ENCODE measurements around the gene ATF3. TPM values are rescaled to one million over a fixed set of nuclear protein-coding genes. Genes with fewer than 3 reads are reported as not detected.

The ATF3 gene
- total RNA-seq, 2 experiments from 2014 or later = 10.4 to 12.7 TPM

DNA sequence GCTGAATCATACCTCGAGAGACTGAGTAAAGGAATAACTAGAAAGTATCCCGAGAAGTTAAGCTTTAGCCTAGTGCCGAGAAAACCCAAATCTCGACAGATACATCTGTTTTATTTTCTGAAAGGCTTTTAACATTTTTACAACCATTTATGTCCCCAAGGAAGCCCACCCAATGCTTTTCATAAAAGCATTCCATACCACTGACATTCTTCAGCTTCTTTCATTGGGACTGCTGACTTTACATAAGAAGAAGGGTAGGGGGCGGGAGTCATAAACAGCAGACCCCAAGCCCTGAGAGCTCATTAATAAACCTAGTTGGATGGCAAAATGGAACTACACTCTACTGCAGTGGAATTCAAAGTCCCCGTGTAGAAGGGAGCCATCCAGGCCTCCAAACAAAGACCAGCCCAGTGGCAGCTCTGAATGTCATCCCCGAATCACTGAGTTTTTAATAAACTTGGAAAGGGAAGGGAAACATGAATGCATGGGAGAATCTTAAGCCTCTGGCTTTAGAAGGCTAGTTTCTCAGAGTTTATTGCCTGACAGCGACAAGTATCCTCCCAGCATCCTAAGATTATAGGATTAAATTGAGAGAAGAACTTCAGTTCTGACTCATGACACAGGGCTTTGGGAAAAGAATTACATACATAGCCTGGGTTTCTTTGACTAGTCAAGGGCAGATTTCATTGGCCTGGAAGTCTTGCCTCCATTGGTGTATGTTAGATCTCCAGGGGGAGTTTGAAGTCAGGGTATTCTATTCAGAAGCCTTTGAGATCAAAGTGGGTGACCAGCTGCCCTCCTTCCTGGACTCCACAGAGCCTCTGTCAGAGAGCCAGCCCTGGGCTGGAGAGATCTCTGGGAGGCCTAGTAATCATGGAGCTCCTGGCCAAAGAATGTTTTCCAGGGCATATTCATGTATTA, 3.7 kb downstream of the ATF3 start:
- ATAC-seq (ENCODE audit: poor library complexity) = no peak
- Histone ChIP-seq H3K9me3 (ENCODE audit: control insufficient read depth in 1 of 2, insufficient read depth in 1 of 2, low read length in 2 of 2) (peaks cover 0 to 9% of the 10 kb centered on the region in 2 experiments), H3K27ac (ENCODE audit: low read depth in 1 of 2, low read length in 2 of 2) (no peak overlapping the region), H3K4me1 (ENCODE audit: insufficient read depth, low read length) (peaks cover 23% of the 10 kb centered on the region), H3K36me3 (ENCODE audit: insufficient read depth, low read length) (no peaks in the 10 kb centered on the region), H3K4me3 (ENCODE audit: low read length) (no peak overlapping the region), H3K27me3 (ENCODE audit: control insufficient read depth in 1 of 2, insufficient read depth in 2 of 2, low read length in 2 of 2) (peaks cover 26 to 28% of the 10 kb centered on the region in 2 experiments)
- Mint-ChIP-seq H3K27ac (no peak overlapping the region), H3K4me3 (no peak overlapping the region), H3K4me1 (ENCODE audit: low read depth) (peaks cover 24% of the 10 kb centered on the region), H3K27me3 (peaks cover 47% of the 10 kb centered on the region), H3K36me3 (ENCODE audit: low read depth) (peaks cover 12% of the 10 kb centered on the region), H3K9me3 (no peaks in the 10 kb centered on the region)
- intact Hi-C loops (cut with DNase I, micrococcal nuclease) = no loop called here
- CTCF ChIA-PET = interaction anchor here (0.9 kb wide), 1 partner anchor 549 kb away, joined by 3 read pairs; no protein-coding TSS in a partner anchor
- POLR2A ChIA-PET = no interaction called here
- no peak for DNase-seq
- TF ChIP-seq, protein P1, sequence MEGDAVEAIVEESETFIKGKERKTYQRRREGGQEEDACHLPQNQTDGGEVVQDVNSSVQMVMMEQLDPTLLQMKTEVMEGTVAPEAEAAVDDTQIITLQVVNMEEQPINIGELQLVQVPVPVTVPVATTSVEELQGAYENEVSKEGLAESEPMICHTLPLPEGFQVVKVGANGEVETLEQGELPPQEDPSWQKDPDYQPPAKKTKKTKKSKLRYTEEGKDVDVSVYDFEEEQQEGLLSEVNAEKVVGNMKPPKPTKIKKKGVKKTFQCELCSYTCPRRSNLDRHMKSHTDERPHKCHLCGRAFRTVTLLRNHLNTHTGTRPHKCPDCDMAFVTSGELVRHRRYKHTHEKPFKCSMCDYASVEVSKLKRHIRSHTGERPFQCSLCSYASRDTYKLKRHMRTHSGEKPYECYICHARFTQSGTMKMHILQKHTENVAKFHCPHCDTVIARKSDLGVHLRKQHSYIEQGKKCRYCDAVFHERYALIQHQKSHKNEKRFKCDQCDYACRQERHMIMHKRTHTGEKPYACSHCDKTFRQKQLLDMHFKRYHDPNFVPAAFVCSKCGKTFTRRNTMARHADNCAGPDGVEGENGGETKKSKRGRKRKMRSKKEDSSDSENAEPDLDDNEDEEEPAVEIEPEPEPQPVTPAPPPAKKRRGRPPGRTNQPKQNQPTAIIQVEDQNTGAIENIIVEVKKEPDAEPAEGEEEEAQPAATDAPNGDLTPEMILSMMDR (IDR thresholded peaks at IDR 0.05) = no peak

DNA sequence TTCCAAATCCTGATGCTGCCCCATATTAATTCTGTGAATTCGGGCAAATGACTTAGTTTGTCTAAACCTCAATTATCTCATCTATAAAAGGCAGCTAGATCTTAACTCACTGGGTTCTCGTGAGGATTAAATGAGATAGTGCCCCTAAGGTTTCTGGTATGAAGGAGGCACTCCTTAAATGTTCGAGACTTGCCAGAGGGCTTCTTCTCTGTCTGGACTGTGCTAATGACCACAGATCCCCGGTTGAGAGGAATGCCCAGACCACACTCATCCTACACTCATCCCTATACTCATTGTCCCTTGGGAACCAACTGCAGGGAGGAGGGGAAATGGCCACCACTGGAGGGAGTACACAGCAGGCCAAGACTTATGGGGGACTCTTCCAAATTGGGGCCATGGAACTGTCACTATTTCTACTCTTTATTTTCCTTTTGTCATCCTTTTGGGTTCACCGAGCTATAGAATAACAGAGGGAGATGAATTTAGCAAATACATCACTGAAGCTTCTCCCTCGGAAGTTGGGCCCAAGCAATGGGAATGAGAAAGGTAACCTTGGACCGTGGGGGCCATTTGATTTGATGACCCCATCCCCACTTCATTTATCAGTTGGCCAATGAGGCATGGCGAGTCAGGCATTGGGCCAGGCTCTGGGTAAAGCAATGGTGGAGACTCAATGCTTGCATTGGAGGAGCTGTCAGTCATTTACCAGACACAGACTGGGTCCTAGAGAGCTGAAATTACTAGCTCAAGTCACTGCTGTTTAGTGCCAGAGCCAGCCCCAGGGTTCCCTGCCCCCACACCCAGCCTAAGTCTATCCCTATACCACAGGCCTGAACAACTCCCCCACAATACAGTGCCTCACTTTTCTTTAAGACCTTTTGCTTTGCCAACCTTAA, 5.1 kb downstream of the ATF3 start:
- H3K27me3 Mint-ChIP-seq = peaks cover 36% of the 10 kb centered on the region
- H3K36me3 Mint-ChIP-seq (ENCODE audit: low read depth) = peaks cover 9% of the 10 kb centered on the region
- H3K27ac ChIP-seq (ENCODE audit: low read depth in 1 of 2, low read length in 2 of 2) = no peak overlapping the region
- H3K27ac Mint-ChIP-seq = no peak overlapping the region
- peaks cover 11% of the 10 kb centered on the region for H3K4me1 ChIP-seq (ENCODE audit: insufficient read depth, low read length)
- intact Hi-C loops (cut with DNase I, micrococcal nuclease) = no loop called here
- no peak overlapping the region for H3K4me3 ChIP-seq (ENCODE audit: low read length)
- H3K4me3 Mint-ChIP-seq = no peak overlapping the region
- H3K27me3 ChIP-seq (ENCODE audit: control insufficient read depth in 1 of 2, insufficient read depth in 2 of 2, low read length in 2 of 2) = peaks cover 14 to 17% of the 10 kb centered on the region in 2 experiments
- CTCF ChIA-PET = no interaction called here
- H3K4me1 Mint-ChIP-seq (ENCODE audit: low read depth) = peaks cover 14% of the 10 kb centered on the region
- no peaks in the 10 kb centered on the region for H3K9me3 ChIP-seq (ENCODE audit: control insufficient read depth in 1 of 2, insufficient read depth in 1 of 2, low read length in 2 of 2)
- ATAC-seq (ENCODE audit: poor library complexity) = no peak
- TF ChIP-seq, protein P1 (IDR thresholded peaks at IDR 0.05) = no peak
- no peak for DNase-seq
- POLR2A ChIA-PET = no interaction called here
- H3K36me3 ChIP-seq (ENCODE audit: insufficient read depth, low read length) = no peaks in the 10 kb centered on the region
- no peaks in the 10 kb centered on the region for H3K9me3 Mint-ChIP-seq

DNA sequence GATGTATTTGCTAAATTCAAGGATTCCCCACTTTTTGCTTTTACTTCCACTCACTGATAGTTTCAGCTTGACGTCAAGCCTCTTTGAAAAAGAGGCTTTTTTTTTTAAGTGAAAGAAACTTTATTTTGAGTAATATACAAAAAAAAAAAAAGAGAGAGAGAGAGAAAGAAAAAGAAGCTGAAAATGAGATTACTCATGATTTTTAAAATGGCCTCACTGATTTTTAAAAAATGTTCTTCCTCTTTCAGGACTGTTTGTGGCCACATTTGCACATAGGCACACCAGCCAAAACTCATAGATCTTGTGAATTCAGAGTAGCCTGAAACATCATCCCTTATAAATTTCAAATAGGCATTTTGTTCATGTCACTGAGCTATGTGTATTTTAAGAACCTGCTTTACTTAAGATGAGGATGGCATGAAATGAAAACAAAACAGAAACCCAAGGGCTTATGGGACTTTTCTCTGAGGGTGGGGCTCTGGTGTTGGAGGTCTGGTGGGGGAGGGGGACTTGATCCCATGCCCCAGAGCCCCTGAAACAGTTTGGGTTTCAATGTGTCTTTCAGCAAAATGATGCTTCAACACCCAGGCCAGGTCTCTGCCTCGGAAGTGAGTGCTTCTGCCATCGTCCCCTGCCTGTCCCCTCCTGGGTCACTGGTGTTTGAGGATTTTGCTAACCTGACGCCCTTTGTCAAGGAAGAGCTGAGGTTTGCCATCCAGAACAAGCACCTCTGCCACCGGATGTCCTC, 6.1 kb downstream of the ATF3 start:
- ChIA-PET POLR2A (no interaction called here), CTCF (interaction anchor here (0.6 kb wide), 1 partner anchor 219 kb away, joined by 3 read pairs; no protein-coding TSS in a partner anchor)
- H3K4me3 Mint-ChIP-seq = no peak overlapping the region
- H3K4me1 Mint-ChIP-seq (ENCODE audit: low read depth) = peaks cover 10% of the 10 kb centered on the region
- Histone ChIP-seq H3K4me3 (ENCODE audit: low read length) (no peak overlapping the region), H3K27ac (ENCODE audit: low read depth in 1 of 2, low read length in 2 of 2) (no peak overlapping the region), H3K27me3 (ENCODE audit: control insufficient read depth in 1 of 2, insufficient read depth in 2 of 2, low read length in 2 of 2) (peaks cover 13 to 14% of the 10 kb centered on the region in 2 experiments), H3K4me1 (ENCODE audit: insufficient read depth, low read length) (peaks cover 4% of the 10 kb centered on the region), H3K9me3 (ENCODE audit: control insufficient read depth in 1 of 2, insufficient read depth in 1 of 2, low read length in 2 of 2) (no peaks in the 10 kb centered on the region), H3K36me3 (ENCODE audit: insufficient read depth, low read length) (no peaks in the 10 kb centered on the region)
- DNase-seq = no peak
- H3K36me3 Mint-ChIP-seq (ENCODE audit: low read depth) = peaks cover 5% of the 10 kb centered on the region
- intact Hi-C loops (cut with DNase I, micrococcal nuclease) = no loop called here
- H3K27ac Mint-ChIP-seq = no peak overlapping the region
- ATAC-seq (ENCODE audit: poor library complexity) = no peak
- TF ChIP-seq, protein P1 (IDR thresholded peaks at IDR 0.05) = no peak
- no peaks in the 10 kb centered on the region for H3K9me3 Mint-ChIP-seq
- H3K27me3 Mint-ChIP-seq = peaks cover 30% of the 10 kb centered on the region

Data from CD4-positive, alpha-beta T cell (primary cell).